T follicular helper cell (primary cell): Measurements from ENCODE around the gene POU4F1.

ENCODE experiments used
- DNase-seq: peaks from one replicate; pipeline ENCODE4 v3.0.0-alpha.2; 2020; ENCODE audit warnings: low read depth

Gene POU4F1

GRCh38 chr13:78592584-78592983, 10.8 kb downstream of the POU4F1 start:
- DNase-seq: no peak

- no peak for DNase-seq
These were observed 14.1 kb downstream of the POU4F1 start for GRCh38 chr13:78589206-78589605.

GRCh38 chr13:78587395-78587794, 16.0 kb downstream of the POU4F1 start:
- DNase-seq: no peak

- DNase-seq: no peak
These were observed 16.6 kb downstream of the POU4F1 start for GRCh38 chr13:78586706-78587105.

- DNase-seq: no peak
These were observed 27.1 kb downstream of the POU4F1 start for GRCh38 chr13:78576261-78576660.

GRCh38 chr13:78572459-78572858, 30.9 kb downstream of the POU4F1 start:
- DNase-seq: no peak

- DNase-seq: no peak
These were observed 34.3 kb downstream of the POU4F1 start for GRCh38 chr13:78569029-78569428.

- DNase-seq: no peak
These were observed 36.7 kb downstream of the POU4F1 start for GRCh38 chr13:78566631-78567030.

- DNase-seq: no peak
These were observed 41.0 kb downstream of the POU4F1 start for GRCh38 chr13:78562237-78562889.
